ENCODE measurements around the gene LANCL2. TPM values are rescaled to one million over a fixed set of nuclear protein-coding genes. Genes with fewer than 3 reads are reported as not detected.

Gene LANCL2
- total and polyA plus RNA-seq, 2 of the 4 experiments (the other 2 are of a cell fraction), result 11.7 to 17.9 TPM

DNA sequence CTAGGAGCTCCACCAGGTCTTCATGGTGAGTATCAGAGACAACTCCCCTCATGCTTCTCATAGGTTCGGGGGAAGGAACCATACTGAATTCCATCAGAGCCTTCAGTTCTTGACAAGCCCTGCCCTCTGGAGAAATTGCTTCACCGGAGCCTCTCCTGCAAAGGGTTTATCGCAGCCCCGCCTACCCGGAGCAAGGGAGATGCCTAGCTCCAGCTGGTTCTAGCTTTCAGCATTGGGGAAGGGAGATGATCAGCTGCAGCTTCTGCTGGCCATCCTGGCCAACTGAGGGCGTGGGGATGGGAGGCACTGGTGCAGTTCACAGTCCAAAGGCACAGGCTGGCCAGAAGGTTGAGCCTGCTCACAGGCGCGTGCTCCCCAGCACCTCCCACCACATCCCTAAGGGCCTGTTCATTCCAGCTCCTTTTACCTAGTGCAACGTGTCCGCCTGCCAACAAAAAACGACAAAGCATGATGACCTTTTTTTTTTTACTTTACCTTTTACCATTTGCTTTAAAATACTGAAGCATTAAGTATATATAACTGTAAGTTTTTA is 31.2 kb downstream of the LANCL2 start:
- ChIA-PET POLR2A (ENCODE audit: unreplicated experiment) (no interaction called here), CTCF (interaction anchor here (1.4 kb wide), 1 partner anchor 14 kb away, joined by 3 read pairs; no protein-coding TSS in a partner anchor)
- Histone ChIP-seq H3K23ac (ENCODE audit: low read depth, low read length) (no peak overlapping the region), H2BK20ac (ENCODE audit: low read depth, low read length) (no peak overlapping the region), H3K79me1 (ENCODE audit: low read depth in 1 of 2, low read length in 2 of 2) (no peaks in the 10 kb centered on the region; a peak in 1 of 4 replicates), H4K5ac (ENCODE audit: low read depth, low read length) (no peak overlapping the region), H3K14ac (replicated peaks; ENCODE audit: low read depth, low read length) (no peak overlapping the region), H3K36me3 (ENCODE audit: control insufficient read depth, insufficient read depth, low read length) (0 out of 2 replicates have a peak, but pooled peaks cover 5% of the 10 kb centered on the region), H4K91ac (ENCODE audit: insufficient read depth, low read depth, low read length) (no peak overlapping the region), H2BK15ac (ENCODE audit: low read depth, low read length) (no peak overlapping the region), H3K9ac (ENCODE audit: low read depth, low read length) (no peak overlapping the region), H3K9me1 (ENCODE audit: insufficient read depth, low read length) (0 out of 2 replicates have a peak, but pooled peaks cover 2% of the 10 kb centered on the region), H3K27me3 (ENCODE audit: control insufficient read depth, insufficient read depth, low read length) (no peaks in the 10 kb centered on the region), H2AFZ (replicated peaks; ENCODE audit: low read length, poor library complexity) (no peak overlapping the region), H3K18ac (ENCODE audit: low read depth, low read length) (no peak overlapping the region), H4K20me1 (ENCODE audit: insufficient read depth, low read length) (no peaks in the 10 kb centered on the region), H3K4ac (ENCODE audit: low read depth, low read length) (no peak overlapping the region), H3K27ac (ENCODE audit: insufficient read depth, low read length) (no peak overlapping the region), H2BK120ac (ENCODE audit: low read depth, low read length) (no peak overlapping the region), H3K4me3 (ENCODE audit: insufficient read depth, low read depth, low read length) (no peak overlapping the region), H3K4me1 (ENCODE audit: control insufficient read depth, insufficient read depth, low read length) (peaks cover 7% of the 10 kb centered on the region), H3K9me3 (ENCODE audit: control insufficient read depth, insufficient read depth, low read length) (no peaks in the 10 kb centered on the region), H4K8ac (ENCODE audit: low read depth in 2 of 2, low read length in 2 of 2) (no peak overlapping the region), H2AK9ac (replicated peaks; ENCODE audit: low read depth, low read length, poor library complexity) (no peak overlapping the region), H2BK5ac (ENCODE audit: low read depth, low read length, poor library complexity, severe bottlenecking) (no peak overlapping the region), H2AK5ac (ENCODE audit: low read depth, low read length) (no peak overlapping the region), H3K4me2 (ENCODE audit: low read depth, low read length) (no peak overlapping the region), H3K56ac (ENCODE audit: extremely low read depth, insufficient read depth, low read length) (no peak overlapping the region)
- intact Hi-C loops (cut with micrococcal nuclease), result no loop called here
- TF ChIP-seq USF2 (IDR thresholded peaks at IDR 0.05; ENCODE audit: low read depth, low read length) (no peak), FOS (IDR thresholded peaks at IDR 0.05; ENCODE audit: low read depth, low read length) (no peak), ELK1 (IDR thresholded peaks at IDR 0.05; ENCODE audit: borderline replicate concordance, low read depth, low read length) (no peak), RCOR1 (IDR thresholded peaks at IDR 0.05; ENCODE audit: insufficient replicate concordance, low read length) (no peak), CEBPB (IDR thresholded peaks at IDR 0.05; ENCODE audit: low read depth, low read length) (no peak), MXI1 (IDR thresholded peaks at IDR 0.05; ENCODE audit: borderline replicate concordance, low read depth, low read length) (no peak), MAFK (IDR thresholded peaks at IDR 0.05; ENCODE audit: low read depth, low read length) (no peak), RFX5 (IDR thresholded peaks at IDR 0.05; ENCODE audit: low read depth, low read length) (no peak), MAZ (IDR thresholded peaks at IDR 0.05; ENCODE audit: borderline replicate concordance, low read depth, low read length) (no peak), POLR2A (IDR thresholded peaks at IDR 0.05; ENCODE audit: low read depth, low read length) (no peak), NFE2L2 (IDR thresholded peaks at IDR 0.05; ENCODE audit: low read depth, low read length) (no peak), BHLHE40 (IDR thresholded peaks at IDR 0.05; ENCODE audit: low read depth, low read length) (no peak), RAD21 (IDR thresholded peaks at IDR 0.05; ENCODE audit: low read length) (no peak), CHD1 (IDR thresholded peaks at IDR 0.05; ENCODE audit: low read depth, low read length) (no peak), SMC3 (IDR thresholded peaks at IDR 0.05; ENCODE audit: low read depth, low read length) (no peak)
- TF ChIP-seq, protein P1, sequence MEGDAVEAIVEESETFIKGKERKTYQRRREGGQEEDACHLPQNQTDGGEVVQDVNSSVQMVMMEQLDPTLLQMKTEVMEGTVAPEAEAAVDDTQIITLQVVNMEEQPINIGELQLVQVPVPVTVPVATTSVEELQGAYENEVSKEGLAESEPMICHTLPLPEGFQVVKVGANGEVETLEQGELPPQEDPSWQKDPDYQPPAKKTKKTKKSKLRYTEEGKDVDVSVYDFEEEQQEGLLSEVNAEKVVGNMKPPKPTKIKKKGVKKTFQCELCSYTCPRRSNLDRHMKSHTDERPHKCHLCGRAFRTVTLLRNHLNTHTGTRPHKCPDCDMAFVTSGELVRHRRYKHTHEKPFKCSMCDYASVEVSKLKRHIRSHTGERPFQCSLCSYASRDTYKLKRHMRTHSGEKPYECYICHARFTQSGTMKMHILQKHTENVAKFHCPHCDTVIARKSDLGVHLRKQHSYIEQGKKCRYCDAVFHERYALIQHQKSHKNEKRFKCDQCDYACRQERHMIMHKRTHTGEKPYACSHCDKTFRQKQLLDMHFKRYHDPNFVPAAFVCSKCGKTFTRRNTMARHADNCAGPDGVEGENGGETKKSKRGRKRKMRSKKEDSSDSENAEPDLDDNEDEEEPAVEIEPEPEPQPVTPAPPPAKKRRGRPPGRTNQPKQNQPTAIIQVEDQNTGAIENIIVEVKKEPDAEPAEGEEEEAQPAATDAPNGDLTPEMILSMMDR (conservative IDR thresholded peaks at IDR 0.05; ENCODE audit: low read depth, low read length), result no peak
- in situ Hi-C loops (cut with MboI; ENCODE audit: low sequenced_read_pairs), result no loop called here
- WGBS, 2 experiments (ENCODE audit: extremely low coverage in 2 of 2, insufficient read length in 1 of 2), result 100% methylated on average over 3 of the region's 11 CpGs; no CpG with 5 or more reads in 1 of the 2 experiments
- no TSS peak for BruUV-seq (replicated peaks)
- dilution Hi-C loops (cut with HindIII; ENCODE audit: low sequenced_read_pairs, unreplicated experiment), result no loop called here
- no peak for ATAC-seq (ENCODE audit: low read depth)
- DNase-seq, result no peak

Data from IMR-90 (cell line).